ENCODE measurements around the gene RNF182. TPM values are rescaled to one million over a fixed set of nuclear protein-coding genes. Genes with fewer than 3 reads are reported as not detected.

Gene RNF182
- total RNA-seq, 1 donor from 2014 or later = 3.0 TPM

GRCh38 chr6:13980534-13980933 is 55.8 kb downstream of the RNF182 start:
- intact Hi-C loops (cut with DNase I) = no loop called here
- no peak for DNase-seq (ENCODE audit: low spot score in 2 of 2)
- no peaks in the 10 kb centered on the region for H3K27me3 ChIP-seq

GRCh38 chr6:13985663-13986325 is 61.0 kb downstream of the RNF182 start:
- H3K9me3 ChIP-seq = no peaks in the 10 kb centered on the region
- no peaks in the 10 kb centered on the region for H3K36me3 ChIP-seq
- intact Hi-C loops (cut with DNase I) = no loop called here
- no peak for TF ChIP-seq CTCF (IDR thresholded peaks at IDR 0.05)
- H3K27me3 ChIP-seq = no peaks in the 10 kb centered on the region
- no peak overlapping the region for H3K4me3 ChIP-seq
- no peak overlapping the region for H3K27ac ChIP-seq
- H3K4me1 ChIP-seq = no peaks in the 10 kb centered on the region
- no peak for DNase-seq (ENCODE audit: low spot score in 2 of 2)

More at GRCh38 chr6:13980534-13980933, 55.8 kb downstream of the RNF182 start:
- H3K4me3 ChIP-seq = no peak overlapping the region
- TF ChIP-seq CTCF (IDR thresholded peaks at IDR 0.05) = no peak
- H3K36me3 ChIP-seq = no peaks in the 10 kb centered on the region
- H3K4me1 ChIP-seq = no peaks in the 10 kb centered on the region
- no peaks in the 10 kb centered on the region for H3K9me3 ChIP-seq
- H3K27ac ChIP-seq = no peak overlapping the region

- no peak overlapping the region for H3K4me3 ChIP-seq
- DNase-seq (ENCODE audit: low spot score in 2 of 2) = no peak
- TF ChIP-seq CTCF (IDR thresholded peaks at IDR 0.05) = no peak
- intact Hi-C loops (cut with DNase I) = no loop called here
- no peak overlapping the region for H3K27ac ChIP-seq
- no peaks in the 10 kb centered on the region for H3K9me3 ChIP-seq
- no peaks in the 10 kb centered on the region for H3K36me3 ChIP-seq
- H3K27me3 ChIP-seq = no peaks in the 10 kb centered on the region
- H3K4me1 ChIP-seq = no peaks in the 10 kb centered on the region
These were observed 62.1 kb downstream of the RNF182 start for GRCh38 chr6:13986700-13987399.

- DNase-seq (ENCODE audit: low spot score in 2 of 2) = no peak
- no peaks in the 10 kb centered on the region for H3K9me3 ChIP-seq
- no peak overlapping the region for H3K27ac ChIP-seq
- intact Hi-C loops (cut with DNase I) = no loop called here
- no peaks in the 10 kb centered on the region for H3K4me1 ChIP-seq
- H3K36me3 ChIP-seq = no peaks in the 10 kb centered on the region
- TF ChIP-seq CTCF (IDR thresholded peaks at IDR 0.05) = no peak
- no peak overlapping the region for H3K4me3 ChIP-seq
- H3K27me3 ChIP-seq = no peaks in the 10 kb centered on the region
These were observed 62.7 kb downstream of the RNF182 start for GRCh38 chr6:13987400-13987865.

GRCh38 chr6:13988049-13988738 is 63.4 kb downstream of the RNF182 start:
- intact Hi-C loops (cut with DNase I) = no loop called here
- Histone ChIP-seq H3K36me3 (no peaks in the 10 kb centered on the region), H3K27me3 (no peaks in the 10 kb centered on the region), H3K27ac (no peak overlapping the region), H3K9me3 (no peaks in the 10 kb centered on the region), H3K4me3 (no peak overlapping the region), H3K4me1 (no peaks in the 10 kb centered on the region)
- no peak for TF ChIP-seq CTCF (IDR thresholded peaks at IDR 0.05)
- no peak for DNase-seq (ENCODE audit: low spot score in 2 of 2)
